Left ventricle myocardium inferior (tissue), 1 donor: ENCODE data around the gene RAB43. TPM values are rescaled to one million over a fixed set of nuclear protein-coding genes. Genes with fewer than 3 reads are reported as not detected.

Experiments used
- DNase-seq: peaks from one replicate; pipeline ENCODE4 v3.0.0-alpha.2; 2020
- H3K27ac ChIP-seq: fragments of 200-600 bp; replicated peaks from 2 replicates; pipeline ENCODE4 v1.8.0; 2021
- H3K27me3 ChIP-seq: fragments of 200-600 bp; 2 replicates; pipeline ENCODE4 v1.8.0; 2021; ENCODE audit warnings: low read depth
- H3K36me3 ChIP-seq: fragments of 200-600 bp; 2 replicates; pipeline ENCODE4 v1.8.0; 2021
- H3K4me1 ChIP-seq: fragments of 200-600 bp; 2 replicates; pipeline ENCODE4 v1.8.0; 2021
- H3K4me3 ChIP-seq: fragments of 200-600 bp; 2 replicates; pipeline ENCODE4 v1.8.0; 2021; ENCODE audit warnings: mild to moderate bottlenecking, moderate library complexity
- H3K9me3 ChIP-seq: fragments of 200-600 bp; replicated peaks from 2 replicates; pipeline ENCODE4 v1.8.0; 2021
- CTCF ChIP-seq: fragments of 200-600 bp; IDR thresholded peaks from 2 replicates; pipeline ENCODE4 v1.8.0; 2021; ENCODE audit warnings: antibody characterized with exemption, mild to moderate bottlenecking, borderline replicate concordance
- intact Hi-C: fragments of 100-400 bp; cut with micrococcal nuclease; formaldehyde crosslinking; loops from one replicate; pipeline ENCODE4 v1.11.0; 2022
- total RNA-seq: library from RNA; stranded (reverse); fragmentation: NEBNext Ultra II Directional; extraction: Animal tissue kit (Norgen Biotek cat#: 25700); gene quantifications from one replicate; pipeline ENCODE4 v1.2.1, GENCODE V29; 2021
- donor health status: DM: no; HTN: yes; CAD: no; lungs with severe emphysema.

Gene RAB43
- total RNA-seq, 1 donor from 2014 or later, result 3.3 TPM

- peaks cover 21% of the 10 kb centered on the region for H3K4me1 ChIP-seq
- H3K4me3 ChIP-seq, result no peak overlapping the region
- H3K27ac ChIP-seq, result no peak overlapping the region
- H3K9me3 ChIP-seq, result peaks cover 29% of the 10 kb centered on the region
- intact Hi-C loops, result no loop called here
- DNase-seq, result peak; percentile 13
- TF ChIP-seq CTCF, result no peak
- H3K27me3 ChIP-seq, result peaks cover 13% of the 10 kb centered on the region
- H3K36me3 ChIP-seq, result no peaks in the 10 kb centered on the region
Observed at GRCh38 chr3:129046732-129047552, 74.7 kb downstream of the RAB43 start.

DNA sequence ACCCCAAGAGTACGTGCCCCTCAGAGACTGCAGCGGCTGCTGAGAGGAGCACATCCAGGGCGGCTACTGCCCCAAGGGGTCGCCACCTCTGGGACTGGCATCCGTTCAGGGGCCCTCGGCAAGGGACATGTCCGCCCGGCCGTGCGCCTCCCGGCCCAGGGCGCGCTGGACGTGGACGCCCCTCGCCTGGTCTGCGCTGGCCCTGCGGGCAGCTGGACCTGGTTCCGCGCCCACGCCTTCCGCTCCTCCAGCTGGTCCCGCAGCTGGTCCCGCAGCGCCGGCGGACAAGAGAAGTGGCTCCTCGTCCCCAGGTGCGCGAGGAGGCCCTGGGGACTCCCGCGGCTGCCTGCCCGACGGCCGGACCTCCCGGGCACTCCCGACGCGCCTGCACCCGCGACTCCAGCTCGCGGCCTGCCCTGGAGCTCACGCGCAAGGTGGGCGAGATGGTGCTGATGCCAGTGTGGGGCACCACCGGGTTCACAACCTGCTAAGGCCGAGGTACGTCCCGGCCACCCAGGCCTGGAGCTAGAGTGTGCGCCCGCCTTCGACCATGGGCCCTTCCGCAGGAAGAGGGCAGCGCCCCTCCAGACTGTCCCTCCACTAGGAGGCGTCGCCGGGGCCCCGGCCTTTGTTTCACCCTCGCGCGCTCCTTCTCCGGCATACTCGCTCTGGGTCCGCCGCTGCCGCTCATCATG, 75.4 kb downstream of the RAB43 start:
- H3K4me1 ChIP-seq, result peaks cover 13% of the 10 kb centered on the region
- H3K27ac ChIP-seq, result no peak overlapping the region
- H3K36me3 ChIP-seq, result no peaks in the 10 kb centered on the region
- H3K4me3 ChIP-seq, result peak overlapping the region; percentile 63
- peak; percentile 15 for DNase-seq
- peaks cover 30% of the 10 kb centered on the region for H3K9me3 ChIP-seq
- intact Hi-C loops, result no loop called here
- no peak for TF ChIP-seq CTCF
- peaks cover 13% of the 10 kb centered on the region for H3K27me3 ChIP-seq

GRCh38 chr3:129045675-129046036, 75.9 kb downstream of the RAB43 start:
- Histone ChIP-seq H3K4me3 (peak overlapping the region; percentile 63), H3K27ac (no peak overlapping the region), H3K36me3 (no peaks in the 10 kb centered on the region), H3K4me1 (peaks cover 12% of the 10 kb centered on the region), H3K27me3 (peaks cover 13% of the 10 kb centered on the region), H3K9me3 (peaks cover 30% of the 10 kb centered on the region)
- intact Hi-C loops, result no loop called here
- no peak for TF ChIP-seq CTCF
- peak; percentile 42 for DNase-seq

GRCh38 chr3:129040579-129041300, 80.9 kb downstream of the RAB43 start:
- Histone ChIP-seq H3K9me3 (peaks cover 15% of the 10 kb centered on the region), H3K4me1 (peaks cover 10% of the 10 kb centered on the region), H3K36me3 (no peaks in the 10 kb centered on the region), H3K4me3 (no peak overlapping the region), H3K27me3 (peaks cover 5% of the 10 kb centered on the region), H3K27ac (no peak overlapping the region)
- intact Hi-C loops, result no loop called here
- no peak for DNase-seq
- no peak for TF ChIP-seq CTCF

DNA sequence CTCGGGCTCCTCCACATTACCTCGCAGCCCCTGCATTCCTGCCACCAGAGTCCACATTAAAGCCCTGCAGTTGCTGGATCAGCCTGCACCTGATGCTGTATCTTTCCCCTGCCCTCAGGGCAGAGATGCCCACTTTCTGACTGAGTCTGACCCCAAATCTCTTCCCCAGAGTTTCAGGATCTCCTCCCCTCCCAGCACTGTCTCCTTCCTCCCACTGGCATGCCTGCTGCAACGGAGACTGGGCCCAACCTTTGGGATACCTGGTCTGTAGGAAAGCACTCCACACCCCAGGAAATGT, 81.6 kb downstream of the RAB43 start:
- intact Hi-C loops, result no loop called here
- Histone ChIP-seq H3K27me3 (peaks cover 3% of the 10 kb centered on the region), H3K27ac (no peak overlapping the region), H3K36me3 (no peaks in the 10 kb centered on the region), H3K4me1 (peaks cover 4% of the 10 kb centered on the region), H3K9me3 (peaks cover 13% of the 10 kb centered on the region), H3K4me3 (no peak overlapping the region)
- no peak for TF ChIP-seq CTCF
- no peak for DNase-seq
